ACHN (cell line): Measurements from ENCODE around the gene KCTD1.

Experiments
- DNase-seq: peaks from one replicate; pipeline ENCODE4 v3.0.0-alpha.2; 2015
- in situ Hi-C: cut with HindIII; loops from 2 replicates; pipeline ENCODE4 v1.10.0; 2017; ENCODE audit warnings: low sequenced_read_pairs, low pct_ligation_motif_present, low pct_unique_long_range_greater_than_20kb

The KCTD1 gene

GRCh38 chr18:26493021-26493420, 55.3 kb downstream of the KCTD1 start:
- in situ Hi-C loops, result no loop called here
- DNase-seq, result no peak

- in situ Hi-C loops, result no loop called here
- DNase-seq, result no peak
These were observed 57.0 kb downstream of the KCTD1 start for GRCh38 chr18:26491194-26491816.

DNA sequence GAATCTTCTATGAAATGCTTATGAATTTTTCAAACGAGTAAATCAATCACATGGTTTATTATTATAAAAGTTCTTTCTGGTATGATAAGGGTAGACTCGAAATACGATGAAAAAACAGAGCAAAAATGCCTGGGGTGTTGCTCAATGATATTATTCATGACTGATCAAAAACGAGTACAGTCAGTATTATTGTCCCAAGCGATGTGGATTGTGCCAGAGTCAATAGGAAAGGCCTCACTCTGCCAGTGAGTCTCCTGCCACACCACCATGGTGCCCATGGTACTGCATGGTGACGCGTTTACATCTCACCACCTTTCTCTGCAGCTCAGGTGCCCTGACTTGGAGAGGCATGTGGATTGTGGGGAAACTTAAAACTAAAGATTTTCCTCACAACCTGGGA, 58.5 kb downstream of the KCTD1 start:
- DNase-seq, result no peak
- in situ Hi-C loops, result no loop called here

- in situ Hi-C loops, result no loop called here
- no peak for DNase-seq
These were observed 59.2 kb downstream of the KCTD1 start for GRCh38 chr18:26489191-26489590.

DNA sequence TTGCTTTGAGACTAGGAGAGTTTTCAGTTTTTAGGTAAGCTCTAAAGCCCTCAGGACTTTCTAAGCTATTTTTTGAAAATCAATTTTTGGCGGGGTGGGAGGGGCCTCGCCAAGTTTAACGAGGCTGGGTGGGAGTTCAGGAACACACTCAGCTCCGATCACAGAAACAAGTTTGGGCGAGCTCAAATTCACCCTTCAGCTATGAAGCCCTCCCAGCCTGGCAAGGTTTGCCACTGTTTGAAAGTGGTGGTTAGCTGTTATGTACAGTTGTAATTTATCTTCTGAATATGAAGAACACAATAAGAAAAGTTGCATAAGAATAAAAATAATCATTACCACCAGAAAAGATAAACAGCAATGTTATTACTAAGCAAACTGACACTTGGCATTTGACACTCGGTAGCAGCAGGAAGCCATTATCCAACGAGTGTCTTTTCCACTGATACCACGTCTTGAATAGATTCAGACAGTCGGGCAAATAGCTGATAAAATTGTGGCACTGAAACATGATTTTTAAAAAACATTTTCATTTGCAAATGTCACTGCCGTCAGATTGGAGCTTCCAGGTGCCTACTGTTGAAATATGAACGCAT, 59.8 kb downstream of the KCTD1 start:
- in situ Hi-C loops, result no loop called here
- no peak for DNase-seq

DNA sequence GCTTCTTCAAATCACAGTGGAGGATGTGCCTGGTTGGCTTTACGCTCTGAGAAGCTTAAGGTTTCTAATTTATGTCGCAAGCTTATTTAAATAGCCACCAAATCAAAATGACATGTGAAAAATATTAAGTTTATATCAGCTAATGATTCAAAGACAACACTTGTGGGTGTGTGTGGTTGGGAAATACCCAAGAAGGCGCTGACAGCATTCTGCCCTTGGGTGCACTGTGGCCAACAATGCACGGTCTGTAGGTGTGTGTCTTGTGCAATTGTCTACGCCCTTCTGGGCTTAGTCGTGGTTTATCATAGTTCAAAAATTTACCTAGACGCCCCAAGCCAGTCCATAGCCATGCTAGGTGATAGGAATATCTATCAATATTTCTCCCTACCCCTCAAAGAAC, 60.9 kb downstream of the KCTD1 start:
- DNase-seq, result no peak
- in situ Hi-C loops, result no loop called here

GRCh38 chr18:26483633-26484032, 64.7 kb downstream of the KCTD1 start:
- in situ Hi-C loops, result no loop called here
- no peak for DNase-seq

GRCh38 chr18:26482569-26482968, 65.8 kb downstream of the KCTD1 start:
- peak; percentile 74 for DNase-seq
- in situ Hi-C loops, result no loop called here

DNA sequence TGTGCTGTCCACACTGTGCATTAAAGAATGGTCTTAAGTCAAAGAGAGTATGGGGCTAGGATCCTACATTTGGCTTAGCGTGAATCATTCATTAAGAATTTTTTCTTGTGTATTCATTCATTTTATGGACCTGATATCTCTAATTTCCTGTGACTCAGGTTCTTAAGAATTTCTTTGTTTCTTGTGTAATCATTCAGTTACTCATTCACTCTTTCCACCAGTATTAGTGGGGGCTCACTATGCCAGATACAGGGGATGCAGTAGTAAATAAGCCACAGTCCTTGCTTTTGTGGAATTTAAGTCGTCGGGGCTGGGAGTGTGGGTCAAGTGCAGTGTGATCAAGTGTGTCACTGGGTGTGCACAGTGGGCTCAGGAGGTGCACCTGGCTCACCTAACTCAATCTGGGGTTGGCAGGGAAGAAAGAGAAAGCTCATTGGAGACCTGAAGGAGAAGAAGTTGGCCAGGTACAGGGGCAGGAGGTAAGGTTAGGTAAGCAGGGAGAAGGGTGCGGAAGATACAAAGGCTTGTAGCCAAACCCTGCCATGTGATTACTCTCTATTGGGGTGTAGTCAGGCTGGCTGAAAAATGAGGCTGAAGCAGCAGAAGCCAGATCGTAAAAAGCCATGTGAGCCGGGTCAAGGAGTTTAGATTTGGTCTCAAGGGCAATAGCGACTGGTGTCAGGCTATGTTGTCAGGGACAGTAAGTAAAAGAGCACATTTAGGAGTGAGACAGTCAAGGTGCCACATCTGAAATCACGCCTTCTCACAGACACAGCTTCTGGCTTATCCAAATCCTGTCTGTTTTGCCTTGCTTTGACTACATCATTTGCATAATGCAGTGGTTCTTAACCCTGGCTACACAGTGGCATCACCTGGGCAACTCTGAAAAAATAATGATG, 67.2 kb downstream of the KCTD1 start:
- peak; percentile 97 for DNase-seq
- in situ Hi-C loops, result no loop called here

DNA sequence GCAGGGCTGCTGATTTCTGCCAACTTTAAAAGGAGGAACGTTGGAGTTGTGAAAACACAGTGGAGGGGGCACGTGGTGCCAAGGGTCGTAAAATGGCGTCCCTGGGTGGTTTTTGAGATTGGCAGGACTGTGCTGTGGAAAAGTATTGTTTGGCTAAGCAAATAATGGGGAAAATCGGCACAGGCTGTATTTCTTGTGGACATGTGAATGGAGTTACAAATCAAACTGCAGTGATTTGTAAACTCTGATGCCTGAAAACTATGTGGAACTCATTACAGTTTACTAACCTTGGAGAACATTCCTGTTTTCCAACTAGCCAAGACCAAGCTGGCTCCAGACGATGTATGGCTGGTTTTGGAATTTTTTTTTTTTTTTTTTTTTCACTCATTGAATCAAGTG, 68.7 kb downstream of the KCTD1 start:
- DNase-seq, result no peak
- in situ Hi-C loops, result no loop called here

GRCh38 chr18:26479065-26479680, 69.2 kb downstream of the KCTD1 start:
- DNase-seq, result no peak
- in situ Hi-C loops, result no loop called here

DNA sequence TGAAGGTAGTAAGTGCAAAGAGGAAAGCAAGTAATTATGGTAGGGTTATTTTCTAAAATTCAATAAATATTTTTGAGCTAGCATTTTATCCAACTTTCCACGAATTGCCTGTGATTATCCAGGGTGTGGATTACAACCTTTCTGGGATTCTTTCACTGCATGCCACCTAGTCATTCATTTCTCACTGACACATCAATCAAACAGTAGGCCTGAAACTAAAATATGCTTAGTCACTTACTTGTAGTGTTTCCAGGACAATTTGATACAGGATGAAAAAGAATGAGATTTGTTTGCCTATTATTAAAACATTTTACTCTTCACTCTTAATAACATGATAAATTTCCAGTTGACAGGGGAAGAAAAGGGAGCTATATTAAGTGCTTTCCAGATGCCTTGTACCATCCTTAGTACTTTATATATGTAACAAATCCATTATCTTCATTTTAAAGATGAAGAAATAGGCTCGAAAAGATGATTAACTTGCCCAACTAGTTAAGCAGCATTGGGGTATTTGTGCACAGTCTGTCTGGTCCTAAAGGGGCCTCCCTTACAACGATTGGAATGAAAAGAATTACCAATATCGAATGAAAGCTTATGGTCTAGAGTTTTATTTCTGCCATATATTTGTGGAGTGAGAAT, 70.4 kb downstream of the KCTD1 start:
- in situ Hi-C loops, result no loop called here
- peak; percentile 80 for DNase-seq

- DNase-seq, result no peak
- in situ Hi-C loops, result no loop called here
These were observed 71.7 kb downstream of the KCTD1 start for GRCh38 chr18:26476697-26477096.

- no peak for DNase-seq
- in situ Hi-C loops, result no loop called here
These were observed 73.8 kb downstream of the KCTD1 start for GRCh38 chr18:26474542-26474941.

- no peak for DNase-seq
- in situ Hi-C loops, result no loop called here
These were observed 74.7 kb downstream of the KCTD1 start for GRCh38 chr18:26473672-26474071.

DNA sequence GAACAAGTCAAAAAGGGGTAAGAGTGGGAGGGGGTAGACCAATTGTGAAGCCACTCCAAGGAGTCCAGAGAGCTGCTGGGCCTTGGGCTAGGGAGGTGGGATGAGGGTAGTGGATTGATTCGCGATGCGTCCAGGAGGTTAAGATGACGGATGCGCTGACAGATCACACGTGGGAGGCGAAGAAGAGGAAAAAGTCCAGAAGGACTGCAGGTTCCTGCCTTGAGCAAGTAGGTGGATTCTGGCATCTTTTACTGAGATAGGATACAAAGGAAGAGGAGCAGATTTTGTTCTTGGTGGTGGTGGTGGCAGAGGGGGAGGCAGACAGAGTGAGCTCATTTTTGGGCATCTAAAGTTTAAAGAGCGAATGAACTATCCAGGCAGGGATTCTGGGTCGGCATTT, 76.5 kb downstream of the KCTD1 start:
- in situ Hi-C loops, result no loop called here
- DNase-seq, result no peak

DNA sequence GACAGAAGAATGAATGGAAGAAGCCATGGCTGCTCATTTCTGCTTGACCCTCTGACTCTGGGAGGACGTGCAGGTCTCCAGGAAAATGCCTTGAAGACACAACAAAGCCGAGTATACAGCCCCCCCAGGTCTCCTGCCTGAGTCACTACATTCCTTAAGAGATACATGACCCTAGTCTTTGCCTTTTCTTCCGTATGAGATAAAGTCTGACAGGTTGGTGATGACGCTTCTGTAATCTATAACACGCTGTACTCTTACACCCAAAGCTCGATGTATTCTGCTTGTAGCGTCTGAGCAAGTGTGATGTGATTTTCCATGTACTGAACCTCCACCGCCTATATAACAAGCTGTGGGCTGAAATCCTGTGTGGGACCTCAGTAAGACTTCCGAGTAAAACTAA, 77.3 kb downstream of the KCTD1 start:
- in situ Hi-C loops, result no loop called here
- DNase-seq, result peak; percentile 38

- in situ Hi-C loops, result no loop called here
- no peak for DNase-seq
These were observed 78.2 kb downstream of the KCTD1 start for GRCh38 chr18:26470011-26470637.
